ENCODE measurements around the gene PRPS1L1.

The PRPS1L1 gene

GRCh38 chr7:17996442-17997223, 31.0 kb downstream of the PRPS1L1 start:
- TF ChIP-seq CREB5 (CRISPR knock-in tag; IDR thresholded peaks at IDR 0.05; ENCODE audit: low read depth) (no peak), ZNF565 (CRISPR knock-in tag; conservative IDR thresholded peaks at IDR 0.05; ENCODE audit: low read depth) (no peak), OSR1 (CRISPR knock-in tag; IDR thresholded peaks at IDR 0.05) (no peak), ZNF70 (CRISPR knock-in tag; IDR thresholded peaks at IDR 0.05) (no peak), PPARA (CRISPR knock-in tag; IDR thresholded peaks at IDR 0.05; ENCODE audit: borderline replicate concordance) (no peak), SNAI2 (CRISPR knock-in tag; IDR thresholded peaks at IDR 0.05) (no peak), ISL1 (CRISPR knock-in tag; IDR thresholded peaks at IDR 0.05) (no peak), ARNTL (CRISPR knock-in tag; IDR thresholded peaks at IDR 0.05; ENCODE audit: borderline replicate concordance, low read depth) (no peak), RARB (CRISPR knock-in tag; IDR thresholded peaks at IDR 0.05) (no peak), ZFP30 (CRISPR knock-in tag; IDR thresholded peaks at IDR 0.05) (no peak), ESRRG (CRISPR knock-in tag; IDR thresholded peaks at IDR 0.05) (no peak), CSRNP3 (CRISPR knock-in tag; IDR thresholded peaks at IDR 0.05) (no peak), BACH2 (CRISPR knock-in tag; IDR thresholded peaks at IDR 0.05; ENCODE audit: borderline replicate concordance) (no peak)
- ATAC-seq, result no peak

GRCh38 chr7:17996040-17996439, 31.6 kb downstream of the PRPS1L1 start:
- TF ChIP-seq ZNF565 (CRISPR knock-in tag; conservative IDR thresholded peaks at IDR 0.05; ENCODE audit: low read depth) (no peak), TCF4 (CRISPR knock-in tag; IDR thresholded peaks at IDR 0.05; ENCODE audit: borderline replicate concordance) (no peak), ZNF70 (CRISPR knock-in tag; IDR thresholded peaks at IDR 0.05) (no peak), SNAI2 (CRISPR knock-in tag; IDR thresholded peaks at IDR 0.05) (no peak), ZFP30 (CRISPR knock-in tag; IDR thresholded peaks at IDR 0.05) (no peak), GLIS3 (CRISPR knock-in tag; IDR thresholded peaks at IDR 0.05) (no peak), PPARA (CRISPR knock-in tag; IDR thresholded peaks at IDR 0.05; ENCODE audit: borderline replicate concordance) (no peak), ZC3H10 (CRISPR knock-in tag; IDR thresholded peaks at IDR 0.05) (no peak), ESRRG (CRISPR knock-in tag; IDR thresholded peaks at IDR 0.05) (no peak), CSDC2 (CRISPR knock-in tag; IDR thresholded peaks at IDR 0.05) (no peak), POU6F1 (CRISPR knock-in tag; IDR thresholded peaks at IDR 0.05; ENCODE audit: borderline replicate concordance, low read depth) (no peak), RARB (CRISPR knock-in tag; IDR thresholded peaks at IDR 0.05) (no peak), ZFP3 (CRISPR knock-in tag; IDR thresholded peaks at IDR 0.05) (no peak), ARNTL (CRISPR knock-in tag; IDR thresholded peaks at IDR 0.05; ENCODE audit: borderline replicate concordance, low read depth) (no peak), TOX (CRISPR knock-in tag; IDR thresholded peaks at IDR 0.05; ENCODE audit: borderline replicate concordance) (no peak), CSRNP3 (CRISPR knock-in tag; IDR thresholded peaks at IDR 0.05) (no peak)
- no peak for ATAC-seq

GRCh38 chr7:17994079-17994850, 33.4 kb downstream of the PRPS1L1 start:
- no peak for ATAC-seq
- TF ChIP-seq SNAI2 (CRISPR knock-in tag; IDR thresholded peaks at IDR 0.05) (no peak), ZFP3 (CRISPR knock-in tag; IDR thresholded peaks at IDR 0.05) (no peak), ZNF565 (CRISPR knock-in tag; conservative IDR thresholded peaks at IDR 0.05; ENCODE audit: low read depth) (no peak), ISL1 (CRISPR knock-in tag; IDR thresholded peaks at IDR 0.05) (no peak), ARNTL (CRISPR knock-in tag; IDR thresholded peaks at IDR 0.05; ENCODE audit: borderline replicate concordance, low read depth) (no peak), POU6F1 (CRISPR knock-in tag; IDR thresholded peaks at IDR 0.05; ENCODE audit: borderline replicate concordance, low read depth) (no peak), BACH2 (CRISPR knock-in tag; IDR thresholded peaks at IDR 0.05; ENCODE audit: borderline replicate concordance) (no peak), ZNF70 (CRISPR knock-in tag; IDR thresholded peaks at IDR 0.05) (no peak), OSR1 (CRISPR knock-in tag; IDR thresholded peaks at IDR 0.05) (no peak), TSHZ2 (CRISPR knock-in tag; IDR thresholded peaks at IDR 0.05) (no peak), CREB5 (CRISPR knock-in tag; IDR thresholded peaks at IDR 0.05; ENCODE audit: low read depth) (no peak), ZNF8 (CRISPR knock-in tag; IDR thresholded peaks at IDR 0.05) (no peak), ZFP30 (CRISPR knock-in tag; IDR thresholded peaks at IDR 0.05) (no peak), ESRRG (CRISPR knock-in tag; IDR thresholded peaks at IDR 0.05) (no peak), TOX (CRISPR knock-in tag; IDR thresholded peaks at IDR 0.05; ENCODE audit: borderline replicate concordance) (no peak)
